H1 (cell line): ENCODE results near the gene FAM177B. TPM values are rescaled to one million over a fixed set of nuclear protein-coding genes. Genes with fewer than 3 reads are reported as not detected.
A peak's percentile ranks its signal among the peaks of the same experiment; 100 is the strongest.

ENCODE experiments used
- CTCF ChIA-PET: fragments of 300-600 bp; sonication (Branson Sonifier 250); formaldehyde crosslinking; loops from one replicate; lab custom pipeline; 2021; ENCODE audit not compliant: partially characterized antibody; lab: Charles Lee
- POLR2A ChIA-PET: fragments of 300-600 bp; sonication (Branson Sonifier 250); formaldehyde crosslinking; loops from one replicate; lab custom pipeline; 2021; ENCODE audit warnings: inconsistent platforms; ENCODE audit not compliant: partially characterized antibody; lab: Charles Lee
- DNase-seq, 2 experiments: peaks; one replicate each; pipeline versions ENCODE4 v3.0.0 to v3.0.0-alpha.2; 2010 to 2022; ENCODE audit warnings: low spot score in 2 of 2, low read depth in 1 of 2, mixed read lengths in 1 of 2
- FAIRE-seq: peaks from 2 replicates; lab custom pipeline; 2011; peaks lifted over from hg19 to GRCh38; lab: Jason Lieb, UNC
- H2AFZ ChIP-seq: 2 replicates; pipeline ENCODE4 v1.8.1; 2012; ENCODE audit warnings: low read length, inconsistent platforms
- H2AK5ac ChIP-seq: 2 replicates; pipeline ENCODE4 v1.6.1; 2013; ENCODE audit warnings: low read depth, low read length
- H2BK120ac ChIP-seq: replicated peaks from 2 replicates; pipeline ENCODE3; 2013; ENCODE audit warnings: low read depth, low read length, inconsistent platforms
- H2BK12ac ChIP-seq: 2 replicates; pipeline ENCODE4 v1.6.1; 2013; ENCODE audit warnings: low read depth, low read length
- H2BK15ac ChIP-seq: 2 replicates; pipeline ENCODE4 v1.6.1; 2013; ENCODE audit warnings: low read length
- H2BK20ac ChIP-seq: 2 replicates; pipeline ENCODE4 v1.6.1; 2013; ENCODE audit warnings: low read length
- H2BK5ac ChIP-seq: 2 replicates; pipeline ENCODE4 v1.6.1; 2013; ENCODE audit warnings: low read depth, low read length
- H3K14ac ChIP-seq: 2 replicates; pipeline ENCODE4 v1.6.1; 2013; ENCODE audit warnings: inconsistent platforms; ENCODE audit not compliant: insufficient read length
- H3K18ac ChIP-seq: 2 replicates; pipeline ENCODE4 v1.6.1; 2013; ENCODE audit warnings: low read length; ENCODE audit errors: extremely low read depth
- H3K23ac ChIP-seq: 2 replicates; pipeline ENCODE4 v1.6.1; 2013; ENCODE audit warnings: inconsistent platforms; ENCODE audit not compliant: insufficient read length
- H3K23me2 ChIP-seq: 2 replicates; pipeline ENCODE4 v1.6.1; 2013; ENCODE audit warnings: low read depth, low read length
- H3K27ac ChIP-seq: 2 replicates; pipeline ENCODE4 v1.6.1; 2011; ENCODE audit warnings: low read depth, low read length, inconsistent platforms
- H3K27me3 ChIP-seq, 4 experiments: replicated peaks in 1 of 4; 1 replicate in 1 of 4; 2 replicates in 3 of 4; pipeline versions ENCODE4 v1.6.1 to v1.8.1; 2011 to 2013; ENCODE audit warnings: low read length in 3 of 4, mild to moderate bottlenecking in 3 of 4, inconsistent platforms in 2 of 4, mixed read lengths in 2 of 4, moderate library complexity in 1 of 4; ENCODE audit not compliant: control insufficient read depth in 3 of 4, insufficient read depth in 3 of 4; ENCODE audit errors: extremely low read depth in 1 of 4
- H3K36me3 ChIP-seq, 4 experiments: 2 replicates each; pipeline versions ENCODE4 v1.6.1 to v1.8.1; 2011 to 2013; ENCODE audit warnings: mild to moderate bottlenecking in 4 of 4, low read length in 3 of 4, moderate library complexity in 2 of 4, control low read depth in 1 of 4, inconsistent platforms in 1 of 4; ENCODE audit not compliant: insufficient read depth in 4 of 4, control insufficient read depth in 2 of 4
- H3K4ac ChIP-seq: replicated peaks from 2 replicates; pipeline ENCODE3; 2013; ENCODE audit warnings: low read length, low read depth, mixed read lengths, inconsistent platforms; ENCODE audit not compliant: insufficient read length
- H3K4me1 ChIP-seq, 4 experiments: replicated peaks in 1 of 4; 1 replicate in 1 of 4; 2 replicates in 3 of 4; pipeline versions ENCODE4 v1.6.1 to v1.8.1; 2011 to 2013; ENCODE audit warnings: low read length in 3 of 4, inconsistent platforms in 2 of 4, mixed read lengths in 1 of 4; ENCODE audit not compliant: insufficient read depth in 4 of 4, control insufficient read depth in 3 of 4
- H3K4me2 ChIP-seq, 2 experiments: 2 replicates each; pipeline versions ENCODE4 v1.6.1 to v1.8.1; 2011 to 2013; ENCODE audit warnings: low read depth in 2 of 2, low read length in 2 of 2, control low read depth in 1 of 2, inconsistent platforms in 1 of 2, mild to moderate bottlenecking in 1 of 2; ENCODE audit not compliant: insufficient read depth in 1 of 2
- H3K4me3 ChIP-seq, 4 experiments: fragments of 200-600, 300-600 bp in 1 of 4; sonication (generic), shearing (Covaris generic), sonication (Bioruptor Twin) in 1 of 4; 2 replicates each; pipeline versions ENCODE4 v1.5.1 to v1.8.1; 2011 to 2016; ENCODE audit warnings: low read length in 4 of 4, low read depth in 3 of 4, control low read depth in 2 of 4, inconsistent platforms in 2 of 4, mild to moderate bottlenecking in 2 of 4, mixed read lengths in 1 of 4, moderate library complexity in 1 of 4; ENCODE audit not compliant: insufficient read depth in 2 of 4; ENCODE audit errors: extremely low read depth in 1 of 4
- H3K56ac ChIP-seq: replicated peaks from 2 replicates; pipeline ENCODE3; 2013; ENCODE audit warnings: low read depth, mild to moderate bottlenecking, mixed read lengths, low read length, inconsistent platforms; ENCODE audit not compliant: insufficient read length
- H3K79me1 ChIP-seq: 2 replicates; pipeline ENCODE4 v1.6.1; 2013; ENCODE audit warnings: low read depth, low read length, control low read depth
- H3K79me2 ChIP-seq, 2 experiments: 2 replicates each; pipeline versions ENCODE4 v1.6.1 to v1.8.1; 2012 to 2013; ENCODE audit warnings: low read length in 2 of 2, mild to moderate bottlenecking in 2 of 2, inconsistent platforms in 1 of 2; ENCODE audit not compliant: insufficient read depth in 2 of 2, control insufficient read depth in 1 of 2
- H3K9ac ChIP-seq, 4 experiments: replicated peaks in 1 of 4; 1 replicate in 1 of 4; 2 replicates in 3 of 4; pipeline versions ENCODE4 v1.6.1 to v1.8.1; 2011 to 2013; ENCODE audit warnings: low read depth in 3 of 4, low read length in 3 of 4, control low read depth in 2 of 4, mild to moderate bottlenecking in 2 of 4, moderate library complexity in 2 of 4, inconsistent platforms in 1 of 4; ENCODE audit errors: extremely low read depth in 1 of 4
- H3K9me3 ChIP-seq, 2 experiments: 2 replicates each; pipeline versions ENCODE4 v1.6.1 to v1.8.1; 2012 to 2013; ENCODE audit warnings: mild to moderate bottlenecking in 2 of 2, moderate library complexity in 2 of 2, control low read depth in 1 of 2, inconsistent platforms in 1 of 2, low read depth in 1 of 2, low read length in 1 of 2, mixed read lengths in 1 of 2; ENCODE audit not compliant: insufficient read depth in 2 of 2
- H4K20me1 ChIP-seq, 2 experiments: replicated peaks in 1 of 2; 2 replicates each; pipeline versions ENCODE3 to v1.8.1; 2011 to 2013; ENCODE audit warnings: inconsistent platforms in 2 of 2, low read length in 2 of 2, mild to moderate bottlenecking in 1 of 2; ENCODE audit not compliant: insufficient read depth in 2 of 2, control insufficient read depth in 1 of 2
- H4K5ac ChIP-seq: 2 replicates; pipeline ENCODE4 v1.6.1; 2013; ENCODE audit warnings: low read length, low read depth, mixed read lengths, inconsistent platforms; ENCODE audit not compliant: insufficient read length
- H4K8ac ChIP-seq: 2 replicates; pipeline ENCODE4 v1.8.0; 2013; ENCODE audit warnings: mild to moderate bottlenecking, moderate library complexity, low read length, inconsistent platforms; ENCODE audit not compliant: insufficient read depth; ENCODE audit errors: extremely low read depth
- H4K91ac ChIP-seq: replicated peaks from 2 replicates; pipeline ENCODE3; 2013; ENCODE audit warnings: low read length, mixed read lengths, inconsistent platforms; ENCODE audit not compliant: insufficient read length
- BRCA1 ChIP-seq: IDR thresholded peaks from 2 replicates; pipeline ENCODE4 v1.6.1; 2012; ENCODE audit warnings: low read depth, low read length, improper control_type of control experiment
- CBX5 ChIP-seq: fragments of 300-800, 300-1000 bp; sonication (generic); IDR thresholded peaks from 2 replicates; pipeline ENCODE4 v1.7.1; 2016; ENCODE audit warnings: antibody characterized with exemption, low read length, low read depth
- GTF2F1 ChIP-seq: IDR thresholded peaks from 2 replicates; pipeline ENCODE4 v1.6.1; 2012; ENCODE audit warnings: low read depth, low read length, improper control_type of control experiment, borderline replicate concordance
- JUND ChIP-seq: IDR thresholded peaks from 2 replicates; pipeline ENCODE4 v1.6.1; 2011; ENCODE audit warnings: mild to moderate bottlenecking, improper control_type of control experiment, low read length
- KDM4A ChIP-seq: IDR thresholded peaks from one replicate; pipeline ENCODE4 v1.7.1; 2012; ENCODE audit warnings: low read depth, mild to moderate bottlenecking, moderate library complexity, low read length, inconsistent platforms; ENCODE audit not compliant: severe bottlenecking
- PHF8 ChIP-seq: fragments of 200-600 bp; sonication (generic); conservative IDR thresholded peaks from 2 replicates; pipeline ENCODE4 v1.7.1; 2012; ENCODE audit warnings: low read depth, mild to moderate bottlenecking, inconsistent platforms, low read length, moderate library complexity
- POLR2AphosphoS5 ChIP-seq: IDR thresholded peaks from 2 replicates; pipeline ENCODE4 v1.6.1; 2011; ENCODE audit warnings: low read depth, low read length
- SAP30 ChIP-seq: fragments of 300-600 bp; sonication (generic); IDR thresholded peaks from 2 replicates; pipeline ENCODE4 v1.7.1; 2012; ENCODE audit warnings: low read length, moderate library complexity, mild to moderate bottlenecking, inconsistent platforms; ENCODE audit not compliant: insufficient read depth, insufficient replicate concordance
- SP1 ChIP-seq: IDR thresholded peaks from 2 replicates; pipeline ENCODE4 v1.6.1; 2011; ENCODE audit warnings: low read depth, low read length
- SUZ12 ChIP-seq: fragments of 200-600 bp; sonication (generic); IDR thresholded peaks from 2 replicates; pipeline ENCODE4 v1.6.1; 2012; ENCODE audit warnings: mild to moderate bottlenecking, inconsistent platforms, low read length, moderate library complexity, mixed read lengths
- TAF7 ChIP-seq: optimal IDR thresholded peaks from 2 replicates; pipeline ENCODE3; 2011; ENCODE audit warnings: low read depth, mild to moderate bottlenecking, inconsistent platforms, low read length, moderate library complexity, borderline replicate concordance
- WGBS, 2 experiments: shearing (Covaris generic) in 1 of 2; methylation state at CpG; one replicate each; pipeline versions ENCODE4 v1.1.6 to v1.1.7; 2013 to 2015; ENCODE audit warnings: low lambda C conversion rate in 2 of 2, mixed read lengths in 2 of 2, inconsistent platforms in 1 of 2, low coverage in 1 of 2, missing lambda C conversion rate in 1 of 2; ENCODE audit not compliant: insufficient replicate concordance in 2 of 2, insufficient coverage in 1 of 2, insufficient read length in 1 of 2; ENCODE audit errors: extremely low coverage in 1 of 2, missing lambda C conversion rate in 1 of 2; 5-methylcytosine and 5-hydroxymethylcytosine counted together
- polyA plus RNA-seq, 7 experiments: library from polyadenylated mRNA; depleted of rRNA in 3 of 7; stranded (reverse) in 5 of 7; unstranded in 2 of 7; fragments of >200 nt in 5 of 7; fragments of 200-250 nt in 2 of 7; gene quantifications; 1 replicate in 5 of 7; 2 replicates in 1 of 7; 4 replicates in 1 of 7; pipeline versions ENCODE4 v1.2.1 to v1.2.3, GENCODE V29; 2011 to 2013; ENCODE audit warnings: missing spikeins in 2 of 7, mixed read lengths in 2 of 7
- total RNA-seq: library from RNA; stranded (reverse); fragmentation: NEBNext Ultra II Directional; extraction: Animal tissue kit (Norgen Biotek cat#: 25700); gene quantifications from 2 replicates; pipeline ENCODE4 v1.2.1, GENCODE V29; 2021

FAM177B gene
- total and polyA plus RNA-seq, 2 of the 8 experiments (the other 6 are each of a cell fraction or from before 2014, with no cell fraction given): 0.06 TPM; not detected in 1

DNA sequence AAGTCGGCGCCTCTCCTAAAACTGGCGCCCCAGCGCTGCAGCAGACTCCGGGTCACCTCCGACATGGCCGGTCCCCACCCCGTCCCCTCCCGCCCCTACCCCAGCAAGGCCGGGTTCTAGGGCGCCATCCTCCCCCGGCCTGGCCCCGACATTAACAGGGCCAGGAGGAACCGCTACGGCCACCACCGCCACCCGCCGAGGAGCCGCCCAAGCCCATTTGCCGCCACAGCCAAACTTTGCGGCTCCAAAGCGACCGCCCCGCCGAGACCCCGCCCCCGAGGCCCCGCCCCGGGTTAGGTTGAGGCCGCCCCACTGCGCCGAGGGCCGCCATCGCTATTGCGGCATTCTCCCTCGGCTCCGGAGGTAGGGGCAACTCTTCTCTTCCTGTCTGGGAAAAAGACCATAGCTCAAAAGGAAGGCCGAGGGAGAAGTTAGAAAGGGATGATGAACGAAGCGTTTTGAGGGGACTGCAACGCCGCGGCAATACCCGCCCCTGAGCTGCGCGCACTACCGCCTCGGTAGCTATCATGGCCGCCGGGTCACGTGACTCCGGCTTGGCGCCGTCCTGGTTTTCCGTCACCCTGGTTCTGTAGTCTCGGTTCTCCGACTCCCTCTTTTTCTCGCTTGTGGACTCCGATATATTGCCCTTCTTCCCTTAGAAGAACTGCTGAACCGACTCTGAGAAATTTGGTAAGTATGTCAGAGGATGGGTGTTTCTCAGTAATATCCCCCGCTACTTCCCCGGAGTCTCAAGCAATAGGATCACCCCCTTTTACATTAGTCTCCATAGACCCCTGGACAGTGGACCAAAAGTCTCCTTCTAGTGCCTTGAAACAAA lies 24.5 kb upstream of the FAM177B start, which contains the start of the genes AIDA and BROX:
TSS of gene AIDA (minus strand) at position 239 of the 838 bp plus-strand sequence. CDS start at position 65, 174 bp downstream.
TSS of gene BROX (plus strand) at position 312 of the 838 bp plus-strand sequence. CDS start 3,136 bp downstream, outside the sequence.
- H4K5ac ChIP-seq: peak within 1 kb of the TSS; percentile 99
- WGBS, 2 experiments: 1% methylated on average over 45 of the region's 62 CpGs; no CpG with 5 or more reads in 1 of the 2 experiments
- peak within 1 kb of the TSS; percentile 76 to 99 (median 94) for H3K4me3 ChIP-seq
- CTCF ChIA-PET: interaction anchor here (1.0 to 1.3 kb wide), 2 partner anchors 68 to 421 kb away, joined by 4 to 6 read pairs; no protein-coding TSS in a partner anchor
- peak within 1 kb of the TSS; percentile 99 for H4K8ac ChIP-seq
- peak within 1 kb of the TSS; percentile 85 to 91 for H3K4me2 ChIP-seq
- H3K4me1 ChIP-seq: no peaks in the 10 kb centered on the region
- peak within 1 kb of the TSS; percentile 88 for H2BK120ac ChIP-seq
- H3K23me2 ChIP-seq: peaks cover 6% of the 10 kb centered on the region
- peak within 1 kb of the TSS; percentile 99 for H3K27ac ChIP-seq
- peak within 1 kb of the TSS; percentile 72; the same call in 1 of the 2 replicates for H2BK20ac ChIP-seq
- H3K79me1 ChIP-seq: peaks cover 3% of the 10 kb centered on the region
- H3K56ac ChIP-seq: peak within 1 kb of the TSS; percentile 98
- H3K27me3 ChIP-seq: no peaks in the 10 kb centered on the region
- H2AK5ac ChIP-seq: no peak within 1 kb of the TSS
- DNase-seq (peak in 1 of 2 experiments; percentile 99), FAIRE-seq (no peak)
- H3K23ac ChIP-seq: no peak within 1 kb of the TSS
- peak within 1 kb of the TSS; percentile 85 for H4K91ac ChIP-seq
- peak within 1 kb of the TSS; percentile 99 for H2BK5ac ChIP-seq
- H2BK12ac ChIP-seq: peak within 1 kb of the TSS; percentile 84; the same call in 1 of the 2 replicates
- H2AFZ ChIP-seq: peak within 1 kb of the TSS; percentile 88
- peak within 1 kb of the TSS; percentile 72 for H3K4ac ChIP-seq
- peaks cover 5 to 46% of the 10 kb centered on the region in 2 experiments; a peak in 3 of 4 replicates for H3K79me2 ChIP-seq
- peaks cover 0 to 9% (median 2%) of the 10 kb centered on the region in 4 experiments; a peak in 3 of 8 replicates for H3K36me3 ChIP-seq
- peak within 1 kb of the TSS; percentile 64 to 98 (median 92) for H3K9ac ChIP-seq
- no peak within 1 kb of the TSS for H3K14ac ChIP-seq
- H3K18ac ChIP-seq: peak within 1 kb of the TSS; percentile 94
- H3K9me3 ChIP-seq: no peaks in the 10 kb centered on the region
- H4K20me1 ChIP-seq: no peaks in the 10 kb centered on the region
- peak within 1 kb of the TSS; percentile 88 for H2BK15ac ChIP-seq
- POLR2A ChIA-PET: interaction anchor here (0.8 to 1.2 kb wide), 5 partner anchors 15 to 417 kb away, joined by 3 to 5 read pairs (median 3); partner anchors contain the start of gene TAF1A
- TF ChIP-seq KDM4A: peak; percentile 79
- TF ChIP-seq CBX5: no peak
- TF ChIP-seq SAP30: peak; percentile 92
- TF ChIP-seq SP1: peak; percentile 4; the same call in 1 of the 2 replicates
- TF ChIP-seq POLR2AphosphoS5: peak; percentile 40
- TF ChIP-seq JUND: peak; percentile 16; the same call in 1 of the 2 replicates
- TF ChIP-seq GTF2F1: peak; percentile 79; the same call in 1 of the 2 replicates
- peak; percentile 14 for TF ChIP-seq TAF7
- no peak for TF ChIP-seq SUZ12
- no peak for TF ChIP-seq BRCA1
- TF ChIP-seq PHF8: peak; percentile 52; the same call in 1 of the 2 replicates
